Measurements from ENCODE around the gene SLITRK1. TPM values are rescaled to one million over a fixed set of nuclear protein-coding genes. Genes with fewer than 3 reads are reported as not detected.

SLITRK1 gene
- total RNA-seq, 4 donors from 2014 or later = not detected

DNA sequence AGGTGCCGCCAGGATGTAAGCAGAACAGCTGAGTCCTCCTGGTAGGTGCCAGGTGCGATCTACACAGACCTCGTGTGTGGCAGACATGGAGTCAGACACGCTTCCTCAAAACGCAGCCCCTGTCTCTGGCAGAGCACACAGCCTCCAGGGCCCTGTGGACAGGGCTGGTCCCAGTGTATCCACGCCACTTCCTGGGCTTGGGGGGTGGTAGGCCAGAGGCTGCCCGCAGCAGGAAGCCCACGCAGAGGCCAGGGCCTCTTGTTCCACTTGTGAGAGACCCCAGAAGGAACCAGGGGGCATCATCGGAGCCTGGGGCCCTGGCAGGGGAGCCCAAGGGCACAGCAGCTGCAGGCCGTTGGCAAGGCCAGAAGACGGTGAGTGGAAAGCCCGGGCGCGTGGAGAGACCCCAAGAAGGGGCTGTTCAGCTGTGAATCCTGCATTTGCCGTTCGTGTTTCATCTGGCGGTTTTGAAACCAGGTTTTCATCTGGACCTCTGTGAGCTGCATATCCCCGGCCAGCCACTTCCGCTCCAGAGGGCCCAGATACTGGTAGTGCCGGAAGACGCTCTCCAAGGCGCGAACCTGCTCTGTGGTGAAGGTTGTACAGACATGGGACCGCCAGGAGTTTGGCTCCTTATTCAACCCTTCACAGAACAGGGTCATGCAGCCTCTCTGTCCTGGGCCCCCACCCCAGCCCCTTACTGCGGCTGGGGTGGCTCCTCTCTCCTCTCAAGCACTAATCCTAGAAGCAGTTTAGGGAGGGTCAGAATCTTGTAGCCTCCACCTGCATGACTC, 25.1 kb upstream of the SLITRK1 start:
- WGBS, 2 donors (ENCODE audit: low coverage in 1 of 2) = 95 to 99% methylated on average over 5 to 17 of the region's 25 CpGs
- Histone ChIP-seq H3K27ac (no peak overlapping the region), H3K27me3 (no peaks in the 10 kb centered on the region), H3K9me3 (no peaks in the 10 kb centered on the region), H3K4me1 (no peaks in the 10 kb centered on the region), H3K4me3 (no peak overlapping the region), H3K36me3 (no peaks in the 10 kb centered on the region)
- ATAC-seq = no peak
- no peak for TF ChIP-seq POLR2AphosphoS5 (IDR thresholded peaks at IDR 0.05)
- TF ChIP-seq EP300 (IDR thresholded peaks at IDR 0.05) = no peak

GRCh38 chr13:83906240-83906820, 24.1 kb upstream of the SLITRK1 start:
- H3K9me3 ChIP-seq = no peaks in the 10 kb centered on the region
- no peak for ATAC-seq
- no peak overlapping the region for H3K4me3 ChIP-seq
- no peaks in the 10 kb centered on the region for H3K4me1 ChIP-seq
- H3K27me3 ChIP-seq = no peaks in the 10 kb centered on the region
- no peak for TF ChIP-seq CTCF (IDR thresholded peaks at IDR 0.05)
- H3K27ac ChIP-seq = no peak overlapping the region
- H3K36me3 ChIP-seq = no peaks in the 10 kb centered on the region
- WGBS, 2 donors (ENCODE audit: low coverage in 1 of 2) = 99 to 100% methylated on average over 1 to 10 of the region's 25 CpGs

- no peak for ATAC-seq
- Histone ChIP-seq H3K4me3 (no peak overlapping the region), H3K36me3 (no peaks in the 10 kb centered on the region), H3K27me3 (no peaks in the 10 kb centered on the region), H3K4me1 (no peaks in the 10 kb centered on the region), H3K9me3 (no peaks in the 10 kb centered on the region), H3K27ac (no peak overlapping the region)
- TF ChIP-seq POLR2AphosphoS5 (IDR thresholded peaks at IDR 0.05) (no peak), POLR2A (IDR thresholded peaks at IDR 0.05) (no peak), EP300 (IDR thresholded peaks at IDR 0.05) (no peak), CTCF (IDR thresholded peaks at IDR 0.05) (no peak)
- WGBS, 2 donors (ENCODE audit: low coverage in 1 of 2) = 83 to 85% methylated on average over 5 of the region's 5 CpGs
These were observed 23.4 kb upstream of the SLITRK1 start for GRCh38 chr13:83905641-83906040.

DNA sequence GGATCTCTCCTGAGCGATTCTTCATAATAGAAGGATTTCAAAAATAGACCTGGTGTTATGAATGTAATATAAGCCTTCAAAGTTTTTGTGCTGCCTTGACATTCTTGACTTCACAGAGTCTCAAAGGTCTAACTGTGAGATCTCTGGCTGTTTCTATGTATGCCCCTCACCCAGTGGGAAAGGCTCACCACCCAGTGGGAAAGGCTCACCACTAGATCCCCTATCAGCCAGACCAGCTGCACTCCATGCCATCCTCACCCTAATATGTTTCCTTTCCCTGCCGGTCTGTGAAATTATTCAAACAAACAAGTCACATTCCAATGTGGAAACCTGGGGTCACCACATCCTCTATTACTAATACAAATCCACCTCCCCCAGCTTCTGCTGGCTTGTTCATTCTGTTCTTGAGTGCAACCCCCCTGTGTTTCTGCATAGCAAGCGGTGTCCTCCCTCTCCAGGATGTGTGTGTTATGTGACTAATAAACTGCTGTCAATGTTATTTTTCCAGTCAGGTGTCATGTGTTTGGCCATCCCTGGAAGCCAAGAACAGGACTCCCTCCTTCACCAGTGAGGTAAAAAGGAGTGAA, 13.8 kb upstream of the SLITRK1 start:
- WGBS, 2 donors (ENCODE audit: low coverage in 1 of 2) = 58 to 64% methylated on average over 3 of the region's 3 CpGs
- Histone ChIP-seq H3K4me1 (peaks cover 0 to 7% (median 0%) of the 10 kb centered on the region in 3 donors), H3K36me3 (no peaks in the 10 kb centered on the region), H3K27ac (no peak overlapping the region), H3K27me3 (no peaks in the 10 kb centered on the region), H3K4me3 (no peak overlapping the region), H3K9me3 (no peaks in the 10 kb centered on the region)
- ATAC-seq = no peak
- TF ChIP-seq EP300 (IDR thresholded peaks at IDR 0.05) = no peak
- no peak for TF ChIP-seq CTCF (IDR thresholded peaks at IDR 0.05)
- TF ChIP-seq POLR2AphosphoS5 (IDR thresholded peaks at IDR 0.05) = no peak
- no peak for TF ChIP-seq POLR2A (IDR thresholded peaks at IDR 0.05)

DNA sequence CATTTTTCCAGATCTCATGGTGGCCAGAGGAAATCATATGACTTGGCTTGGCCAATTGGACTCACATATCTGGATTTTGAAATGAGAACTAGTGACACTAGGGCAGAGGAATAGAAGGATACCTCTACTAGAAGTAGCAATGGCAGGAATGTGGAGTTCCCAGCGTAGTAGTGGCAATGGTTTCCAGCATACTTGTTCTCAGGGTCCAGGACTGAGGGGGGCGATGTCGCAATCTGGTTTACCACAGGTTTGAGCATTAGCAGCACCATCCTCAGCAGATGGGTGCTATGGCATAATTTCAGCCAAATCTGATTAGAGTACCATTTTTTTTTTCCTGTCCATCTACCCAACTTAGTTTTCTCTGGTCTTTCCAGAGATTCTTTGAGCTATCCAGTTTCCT, 8.1 kb upstream of the SLITRK1 start:
- 100% methylated on average over 3 of the region's 3 CpGs; no CpG with 5 or more reads in 1 of the 2 donors for WGBS, 2 donors (ENCODE audit: low coverage in 1 of 2)
- Histone ChIP-seq H3K9me3 (peaks cover 0 to 8% (median 0%) of the 10 kb centered on the region in 3 donors), H3K27ac (no peak overlapping the region), H3K36me3 (no peaks in the 10 kb centered on the region), H3K4me1 (no peaks in the 10 kb centered on the region), H3K27me3 (no peaks in the 10 kb centered on the region), H3K4me3 (no peak overlapping the region)
- TF ChIP-seq POLR2A (IDR thresholded peaks at IDR 0.05) = no peak
- no peak for TF ChIP-seq EP300 (IDR thresholded peaks at IDR 0.05)
- no peak for TF ChIP-seq POLR2AphosphoS5 (IDR thresholded peaks at IDR 0.05)
- no peak for TF ChIP-seq CTCF (IDR thresholded peaks at IDR 0.05)
- no peak for ATAC-seq
